Measurements from ENCODE around the gene RNF223.
"Not testable (repeated sequence)": the region's sequence is repeated elsewhere in the genome, so short reads cannot be mapped to it uniquely, and the experiment has no call there.

Gene RNF223

GRCh38 chr1:1061682-1062345 is 12.3 kb downstream of the RNF223 start:
- no peak for DNase-seq

GRCh38 chr1:1060281-1061000 is 13.7 kb downstream of the RNF223 start:
- DNase-seq, result no peak

GRCh38 chr1:1059494-1060280 is 14.4 kb downstream of the RNF223 start:
- DNase-seq, result peak in 50 of 56 donors; percentile 7 to 83 (median 54)

GRCh38 chr1:1058921-1059493 is 15.1 kb downstream of the RNF223 start:
- DNase-seq, result peak in 1 of 56 donors; percentile 50

GRCh38 chr1:1058088-1058905 is 15.8 kb downstream of the RNF223 start:
- DNase-seq, result no peak

GRCh38 chr1:1057769-1058087 is 16.4 kb downstream of the RNF223 start:
- DNase-seq, result not testable (repeated sequence)

GRCh38 chr1:1055841-1056736 is 18.0 kb downstream of the RNF223 start:
- DNase-seq, result no peak

- no peak for DNase-seq
These were observed 19.1 kb downstream of the RNF223 start for GRCh38 chr1:1054971-1055370.

GRCh38 chr1:1054099-1054700 is 19.9 kb downstream of the RNF223 start:
- no peak for DNase-seq

- DNase-seq, result no peak
These were observed 20.4 kb downstream of the RNF223 start for GRCh38 chr1:1053682-1054081.

- DNase-seq, result no peak
These were observed 21.1 kb downstream of the RNF223 start for GRCh38 chr1:1053022-1053421.

- no peak for DNase-seq
These were observed 21.9 kb downstream of the RNF223 start for GRCh38 chr1:1052003-1052840.

- DNase-seq, result no peak
These were observed 22.8 kb downstream of the RNF223 start for GRCh38 chr1:1051127-1051810.

GRCh38 chr1:1050577-1051052 is 23.5 kb downstream of the RNF223 start:
- no peak for DNase-seq

- DNase-seq, result no peak
These were observed 24.6 kb downstream of the RNF223 start for GRCh38 chr1:1049318-1050165.

- DNase-seq, result no peak
These were observed 25.3 kb downstream of the RNF223 start for GRCh38 chr1:1048765-1049164.

GRCh38 chr1:1047963-1048362 is 26.1 kb downstream of the RNF223 start:
- no peak for DNase-seq
